ENCODE data around the gene RIPOR3. TPM values are rescaled to one million over a fixed set of nuclear protein-coding genes. Genes with fewer than 3 reads are reported as not detected.

Gene RIPOR3
- total RNA-seq, 6 donors from 2014 or later, result 2.1 to 36.7 (median 5.1) TPM

GRCh38 chr20:50585214-50585613, 106.1 kb downstream of the RIPOR3 start:
- Histone ChIP-seq H3K27ac (no peak overlapping the region), H3K4me1 (peaks cover 0 to 11% (median 6%) of the 10 kb centered on the region in 4 donors), H3K36me3 (peaks cover 46 to 86% (median 83%) of the 10 kb centered on the region in 4 donors), H3K27me3 (no peaks in the 10 kb centered on the region), H3K9me3 (no peaks in the 10 kb centered on the region), H3K4me3 (no peak overlapping the region)
- DNase-seq (no peak), ATAC-seq (ENCODE audit: low FRiP score in 2 of 2) (no peak)
- TF ChIP-seq POLR2A (IDR thresholded peaks at IDR 0.05), result no peak
- TF ChIP-seq CTCF (IDR thresholded peaks at IDR 0.05), result no peak
- no peak for TF ChIP-seq POLR2AphosphoS5 (IDR thresholded peaks at IDR 0.05)
- TF ChIP-seq EP300 (IDR thresholded peaks at IDR 0.05), result no peak
- 73 to 77% methylated on average over 5 of the region's 5 CpGs for WGBS, 2 donors

GRCh38 chr20:50584687-50585086, 106.7 kb downstream of the RIPOR3 start:
- no peak overlapping the region for H3K27ac ChIP-seq
- H3K4me1 ChIP-seq, result peaks cover 0 to 11% (median 6%) of the 10 kb centered on the region in 4 donors
- peaks cover 51 to 86% (median 84%) of the 10 kb centered on the region in 4 donors for H3K36me3 ChIP-seq
- DNase-seq, result no peak
- 85% methylated on average over 2 of the region's 2 CpGs for WGBS, 2 donors
- TF ChIP-seq POLR2A (IDR thresholded peaks at IDR 0.05) (no peak), CTCF (IDR thresholded peaks at IDR 0.05) (no peak), POLR2AphosphoS5 (IDR thresholded peaks at IDR 0.05) (no peak), EP300 (IDR thresholded peaks at IDR 0.05) (no peak)
- H3K4me3 ChIP-seq, result no peak overlapping the region
- no peaks in the 10 kb centered on the region for H3K27me3 ChIP-seq
- ATAC-seq (ENCODE audit: low FRiP score in 2 of 2), result no peak
- H3K9me3 ChIP-seq, result no peaks in the 10 kb centered on the region

- DNase-seq, result no peak
- H3K27me3 ChIP-seq, result no peaks in the 10 kb centered on the region
- no peak overlapping the region for H3K4me3 ChIP-seq
- peaks cover 62 to 92% (median 89%) of the 10 kb centered on the region in 4 donors for H3K36me3 ChIP-seq
- no peak for ATAC-seq (ENCODE audit: low FRiP score in 2 of 2)
- peaks cover 0 to 11% (median 6%) of the 10 kb centered on the region in 4 donors for H3K4me1 ChIP-seq
- 85% methylated on average over 10 to 15 of the region's 15 CpGs for WGBS, 2 donors
- peak overlapping the region in 3 of 4 donors; percentile 18 to 52 (median 44) for H3K27ac ChIP-seq
- no peaks in the 10 kb centered on the region for H3K9me3 ChIP-seq
- TF ChIP-seq EP300 (IDR thresholded peaks at IDR 0.05), result peak in 1 of 4 donors; percentile 47
- no peak for TF ChIP-seq CTCF (IDR thresholded peaks at IDR 0.05)
These were observed 107.7 kb downstream of the RIPOR3 start for GRCh38 chr20:50583442-50584150.

- Histone ChIP-seq H3K9me3 (no peaks in the 10 kb centered on the region), H3K27ac (no peak overlapping the region), H3K4me3 (no peak overlapping the region), H3K36me3 (peaks cover 66 to 98% (median 95%) of the 10 kb centered on the region in 4 donors), H3K27me3 (no peaks in the 10 kb centered on the region), H3K4me1 (peaks cover 0 to 7% (median 3%) of the 10 kb centered on the region in 4 donors)
- DNase-seq, result peak in 1 of 2 donors; percentile 83
- WGBS, 2 donors, result 94 to 95% methylated on average over 26 of the region's 26 CpGs
- TF ChIP-seq POLR2A (IDR thresholded peaks at IDR 0.05), result no peak
- TF ChIP-seq CTCF (IDR thresholded peaks at IDR 0.05), result no peak
- TF ChIP-seq EP300 (IDR thresholded peaks at IDR 0.05), result no peak
- TF ChIP-seq POLR2AphosphoS5 (IDR thresholded peaks at IDR 0.05), result no peak
- ATAC-seq (ENCODE audit: low FRiP score in 2 of 2), result no peak
These were observed 108.6 kb downstream of the RIPOR3 start for GRCh38 chr20:50582591-50583234.
